ENCODE data around the gene ZNF33B. TPM values are rescaled to one million over a fixed set of nuclear protein-coding genes. Genes with fewer than 3 reads are reported as not detected.

Gene ZNF33B
- total and polyA plus RNA-seq, 8 donors: 18.9 to 83.8 (median 57.7) TPM

DNA sequence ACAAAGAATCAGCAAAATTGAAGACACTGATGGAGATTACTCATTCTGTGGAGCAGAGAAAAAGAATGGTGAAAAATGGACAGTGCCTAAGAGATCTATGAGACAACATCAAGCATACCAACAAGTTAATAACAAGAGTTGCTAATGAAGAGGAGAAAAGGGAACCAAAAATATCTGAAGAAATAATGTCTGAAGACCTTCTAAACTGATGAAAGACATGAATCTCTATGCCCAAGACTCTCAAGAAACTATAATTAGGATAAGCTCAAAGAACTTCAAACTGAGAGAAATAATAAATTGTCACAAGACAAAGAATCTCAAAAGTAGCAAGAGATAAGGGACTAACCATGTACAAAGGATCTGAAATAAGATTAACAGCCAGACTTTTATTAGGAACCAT, 93.4 kb downstream of the ZNF33B start:
- FAIRE-seq: no peak
- ATAC-seq: no peak
- Histone ChIP-seq H3K27ac (no peak overlapping the region), H3K4me3 (no peak overlapping the region), H3K36me3 (peaks cover 0 to 2% (median 0%) of the 10 kb centered on the region in 3 donors), H3K9me3 (peaks cover 0 to 12% (median 1%) of the 10 kb centered on the region in 4 donors), H3K27me3 (no peaks in the 10 kb centered on the region), H3K4me1 (no peaks in the 10 kb centered on the region)
- no peak for DNase-seq
- TF ChIP-seq, protein P1, sequence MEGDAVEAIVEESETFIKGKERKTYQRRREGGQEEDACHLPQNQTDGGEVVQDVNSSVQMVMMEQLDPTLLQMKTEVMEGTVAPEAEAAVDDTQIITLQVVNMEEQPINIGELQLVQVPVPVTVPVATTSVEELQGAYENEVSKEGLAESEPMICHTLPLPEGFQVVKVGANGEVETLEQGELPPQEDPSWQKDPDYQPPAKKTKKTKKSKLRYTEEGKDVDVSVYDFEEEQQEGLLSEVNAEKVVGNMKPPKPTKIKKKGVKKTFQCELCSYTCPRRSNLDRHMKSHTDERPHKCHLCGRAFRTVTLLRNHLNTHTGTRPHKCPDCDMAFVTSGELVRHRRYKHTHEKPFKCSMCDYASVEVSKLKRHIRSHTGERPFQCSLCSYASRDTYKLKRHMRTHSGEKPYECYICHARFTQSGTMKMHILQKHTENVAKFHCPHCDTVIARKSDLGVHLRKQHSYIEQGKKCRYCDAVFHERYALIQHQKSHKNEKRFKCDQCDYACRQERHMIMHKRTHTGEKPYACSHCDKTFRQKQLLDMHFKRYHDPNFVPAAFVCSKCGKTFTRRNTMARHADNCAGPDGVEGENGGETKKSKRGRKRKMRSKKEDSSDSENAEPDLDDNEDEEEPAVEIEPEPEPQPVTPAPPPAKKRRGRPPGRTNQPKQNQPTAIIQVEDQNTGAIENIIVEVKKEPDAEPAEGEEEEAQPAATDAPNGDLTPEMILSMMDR (IDR thresholded peaks at IDR 0.05): no peak
- intact Hi-C loops (cut with DNase I): no loop called here

DNA sequence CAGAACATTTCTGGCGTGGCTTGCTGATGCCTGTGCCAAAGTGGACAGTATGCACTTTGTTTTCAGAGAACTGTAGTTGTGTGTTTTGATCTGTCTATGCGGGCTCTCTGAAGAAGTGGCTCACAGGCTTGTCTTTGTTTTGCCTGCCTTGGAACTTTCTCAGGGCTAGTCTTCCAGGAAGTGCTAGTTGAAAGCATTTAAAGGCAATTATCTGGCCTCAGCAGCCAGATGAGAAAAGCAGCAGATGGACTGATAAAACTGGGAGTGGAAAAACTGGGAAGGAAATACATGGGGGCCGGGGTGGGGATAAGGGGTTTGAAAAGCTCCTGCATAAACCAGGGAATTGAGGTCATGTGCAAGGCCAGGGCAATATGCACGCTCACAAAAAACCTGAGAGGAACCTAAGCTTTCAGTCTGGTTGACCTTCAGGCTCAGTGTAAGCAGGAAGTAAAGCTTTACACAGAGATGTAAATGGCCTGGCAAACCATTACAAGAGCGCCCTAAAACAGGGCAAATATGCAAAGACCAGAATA, 94.5 kb downstream of the ZNF33B start:
- DNase-seq (no peak), FAIRE-seq (no peak), ATAC-seq (no peak)
- 85 to 88% methylated on average over 5 of the region's 5 CpGs for WGBS, 2 donors
- H3K4me1 ChIP-seq: no peaks in the 10 kb centered on the region
- intact Hi-C loops (cut with DNase I): no loop called here
- peaks cover 0 to 15% (median 1%) of the 10 kb centered on the region in 4 donors for H3K9me3 ChIP-seq
- H3K27me3 ChIP-seq: no peaks in the 10 kb centered on the region
- peaks cover 0 to 13% (median 0%) of the 10 kb centered on the region in 3 donors for H3K36me3 ChIP-seq
- TF ChIP-seq, protein P1 (IDR thresholded peaks at IDR 0.05): no peak
- H3K27ac ChIP-seq: no peak overlapping the region
- H3K4me3 ChIP-seq: no peak overlapping the region

Other genes starting within 250 kb of the ZNF33B start
- 1 to 10 TPM; 4.1 to 7.7 (median 6.9) TPM for gene BMS1, start 144.2 kb upstream of the ZNF33B start, total RNA-seq
- 1 to 10 TPM; 5.1 to 9.3 TPM for gene BMS1, start 144.2 kb upstream of the ZNF33B start, polyA plus RNA-seq

Data from pancreas (tissue), 10 donors.